Suprapubic skin (tissue), 4 donors: ENCODE data around the gene RBMS1. TPM values are rescaled to one million over a fixed set of nuclear protein-coding genes. Genes with fewer than 3 reads are reported as not detected.
"Not testable (repeated sequence)": the region's sequence is repeated elsewhere in the genome, so short reads cannot be mapped to it uniquely, and the experiment has no call there.

Experiments
- DNase-seq, 2 donors: peaks; one replicate each; pipeline ENCODE4 v3.0.0-alpha.2; 2019; ENCODE audit warnings: low spot score in 2 of 2
- H3K27ac ChIP-seq: fragments of 200-600 bp; sonication (generic); one replicate; pipeline ENCODE4 v1.5.1; 2019
- H3K27me3 ChIP-seq: fragments of 200-600 bp; sonication (generic); one replicate; pipeline ENCODE4 v1.5.1; 2019
- H3K36me3 ChIP-seq: fragments of 200-600 bp; sonication (generic); one replicate; pipeline ENCODE4 v1.5.1; 2019
- H3K4me1 ChIP-seq: fragments of 200-600 bp; sonication (generic); one replicate; pipeline ENCODE4 v1.5.1; 2019
- H3K4me3 ChIP-seq: fragments of 200-600 bp; sonication (generic); one replicate; pipeline ENCODE4 v1.5.1; 2019; ENCODE audit warnings: mild to moderate bottlenecking
- H3K9me3 ChIP-seq: fragments of 200-600 bp; sonication (generic); one replicate; pipeline ENCODE4 v1.5.1; 2019
- EP300 ChIP-seq: sonication (generic); formaldehyde crosslinking; IDR thresholded peaks from one replicate; pipeline ENCODE4 v1.6.1; 2017; ENCODE audit warnings: antibody characterized with exemption
- POLR2A ChIP-seq, 2 donors: fragments of 450-650 bp; IDR thresholded peaks; one replicate each; pipeline ENCODE4 v1.6.1; 2017; ENCODE audit warnings: antibody characterized with exemption in 2 of 2, mild to moderate bottlenecking in 2 of 2, moderate library complexity in 2 of 2
- POLR2AphosphoS5 ChIP-seq, 3 donors: sonication (generic); formaldehyde crosslinking; IDR thresholded peaks; one replicate each; pipeline ENCODE4 v1.6.1; 2017; ENCODE audit warnings: antibody characterized with exemption in 3 of 3
- WGBS: methylation state at CpG from one replicate; pipeline ENCODE4 v1.1.5; 2018; 5-methylcytosine and 5-hydroxymethylcytosine counted together
- total RNA-seq, 4 donors: library from RNA; depleted of rRNA; stranded (reverse); fragments of >200 nt; gene quantifications; one replicate each; pipeline ENCODE4 v1.1.0, GENCODE V29; 2016
- TF ChIP-seq, protein P1 (sequence below), 2 donors: fragments of 200-600 bp in 1 of 2; fragments of 450-650 bp in 1 of 2; sonication (generic) in 1 of 2; IDR thresholded peaks; one replicate each; pipeline ENCODE4 v1.5.1; 2016 to 2019; ENCODE audit warnings: antibody characterized with exemption in 2 of 2, mild to moderate bottlenecking in 1 of 2, moderate library complexity in 1 of 2

The RBMS1 gene
- total RNA-seq, 4 donors from 2014 or later: 55.7 to 92.2 (median 62.2) TPM

DNA sequence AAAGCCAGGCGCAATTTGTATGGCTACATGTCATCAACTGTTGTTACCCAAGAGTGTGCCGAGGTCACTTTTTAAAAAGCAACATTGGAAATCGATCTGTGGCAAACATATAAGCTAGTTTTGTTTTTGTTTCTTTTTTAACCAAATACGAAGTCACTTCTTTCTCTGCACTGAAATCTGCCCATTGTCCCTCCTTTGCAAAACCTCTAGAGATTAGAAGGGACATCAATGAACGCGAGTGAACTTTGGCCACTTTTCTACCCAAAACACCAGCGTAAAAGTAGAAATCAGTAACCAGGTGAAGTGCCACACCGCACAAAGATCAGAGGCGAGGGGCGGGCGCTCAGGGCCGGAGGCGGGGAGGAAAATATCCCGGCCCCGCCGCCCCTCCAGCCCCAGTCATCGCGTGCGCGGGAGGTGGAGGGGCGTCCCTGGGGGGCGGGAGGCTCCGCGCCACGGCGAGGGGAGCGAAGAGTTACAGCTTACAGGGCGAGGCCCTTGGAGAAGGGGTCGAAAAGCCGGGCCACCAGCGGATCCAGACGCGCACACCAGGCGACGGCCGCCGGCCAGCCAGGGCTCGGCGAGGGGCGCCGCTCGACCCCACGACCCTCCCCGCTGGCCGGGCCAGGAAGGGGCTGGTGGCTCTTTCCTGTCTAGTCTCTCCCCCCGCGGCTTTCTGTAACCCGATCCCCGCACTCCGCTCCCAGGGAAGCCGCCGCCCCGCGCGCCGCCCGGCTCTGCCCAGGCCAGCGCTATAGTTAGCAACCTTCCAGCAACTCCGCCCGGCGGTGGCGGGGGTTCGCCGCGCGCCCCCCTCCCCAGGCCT, 993 bp downstream of the RBMS1 start:
- Histone ChIP-seq H3K4me1 (peaks cover 33% of the 10 kb centered on the region), H3K9me3 (no peaks in the 10 kb centered on the region), H3K27me3 (no peaks in the 10 kb centered on the region), H3K27ac (peak overlapping the region; percentile 99), H3K4me3 (peak overlapping the region; percentile 97), H3K36me3 (no peaks in the 10 kb centered on the region)
- WGBS: 2% methylated on average over 35 of the region's 66 CpGs
- TF ChIP-seq POLR2A (IDR thresholded peaks at IDR 0.05): no peak
- peak; percentile 84 to 86 for DNase-seq

DNA sequence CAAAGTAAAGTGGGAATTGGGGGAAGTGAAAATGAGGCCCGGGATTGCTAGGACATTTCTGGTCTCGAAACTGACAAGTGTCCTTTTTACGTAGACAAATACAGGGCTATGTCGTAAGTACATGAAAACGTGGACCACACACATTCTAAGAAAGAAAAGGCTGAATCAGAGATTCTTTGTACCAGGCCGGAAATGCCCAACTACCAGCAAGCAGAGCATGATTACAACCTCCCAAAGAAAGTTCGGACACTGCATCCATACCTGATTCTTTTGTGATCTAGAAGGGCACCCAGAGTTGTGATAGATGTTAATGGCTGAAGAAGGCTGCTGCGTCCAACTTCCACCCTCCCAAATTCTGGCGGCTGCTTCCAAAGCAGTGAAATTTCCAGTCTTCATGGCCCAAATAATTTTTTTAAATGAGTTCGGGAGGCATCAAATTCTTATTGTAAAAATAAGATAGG, 1.7 kb downstream of the RBMS1 start:
- Histone ChIP-seq H3K27ac (peak overlapping the region; percentile 99), H3K36me3 (no peaks in the 10 kb centered on the region), H3K4me1 (peaks cover 33% of the 10 kb centered on the region), H3K4me3 (peak overlapping the region; percentile 97), H3K9me3 (no peaks in the 10 kb centered on the region), H3K27me3 (no peaks in the 10 kb centered on the region)
- 7% methylated on average over 10 of the region's 10 CpGs for WGBS
- no peak for DNase-seq
- TF ChIP-seq, protein P1, sequence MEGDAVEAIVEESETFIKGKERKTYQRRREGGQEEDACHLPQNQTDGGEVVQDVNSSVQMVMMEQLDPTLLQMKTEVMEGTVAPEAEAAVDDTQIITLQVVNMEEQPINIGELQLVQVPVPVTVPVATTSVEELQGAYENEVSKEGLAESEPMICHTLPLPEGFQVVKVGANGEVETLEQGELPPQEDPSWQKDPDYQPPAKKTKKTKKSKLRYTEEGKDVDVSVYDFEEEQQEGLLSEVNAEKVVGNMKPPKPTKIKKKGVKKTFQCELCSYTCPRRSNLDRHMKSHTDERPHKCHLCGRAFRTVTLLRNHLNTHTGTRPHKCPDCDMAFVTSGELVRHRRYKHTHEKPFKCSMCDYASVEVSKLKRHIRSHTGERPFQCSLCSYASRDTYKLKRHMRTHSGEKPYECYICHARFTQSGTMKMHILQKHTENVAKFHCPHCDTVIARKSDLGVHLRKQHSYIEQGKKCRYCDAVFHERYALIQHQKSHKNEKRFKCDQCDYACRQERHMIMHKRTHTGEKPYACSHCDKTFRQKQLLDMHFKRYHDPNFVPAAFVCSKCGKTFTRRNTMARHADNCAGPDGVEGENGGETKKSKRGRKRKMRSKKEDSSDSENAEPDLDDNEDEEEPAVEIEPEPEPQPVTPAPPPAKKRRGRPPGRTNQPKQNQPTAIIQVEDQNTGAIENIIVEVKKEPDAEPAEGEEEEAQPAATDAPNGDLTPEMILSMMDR (IDR thresholded peaks at IDR 0.05): no peak
- peak in 1 of 3 donors; percentile 24 for TF ChIP-seq POLR2AphosphoS5 (IDR thresholded peaks at IDR 0.05)

DNA sequence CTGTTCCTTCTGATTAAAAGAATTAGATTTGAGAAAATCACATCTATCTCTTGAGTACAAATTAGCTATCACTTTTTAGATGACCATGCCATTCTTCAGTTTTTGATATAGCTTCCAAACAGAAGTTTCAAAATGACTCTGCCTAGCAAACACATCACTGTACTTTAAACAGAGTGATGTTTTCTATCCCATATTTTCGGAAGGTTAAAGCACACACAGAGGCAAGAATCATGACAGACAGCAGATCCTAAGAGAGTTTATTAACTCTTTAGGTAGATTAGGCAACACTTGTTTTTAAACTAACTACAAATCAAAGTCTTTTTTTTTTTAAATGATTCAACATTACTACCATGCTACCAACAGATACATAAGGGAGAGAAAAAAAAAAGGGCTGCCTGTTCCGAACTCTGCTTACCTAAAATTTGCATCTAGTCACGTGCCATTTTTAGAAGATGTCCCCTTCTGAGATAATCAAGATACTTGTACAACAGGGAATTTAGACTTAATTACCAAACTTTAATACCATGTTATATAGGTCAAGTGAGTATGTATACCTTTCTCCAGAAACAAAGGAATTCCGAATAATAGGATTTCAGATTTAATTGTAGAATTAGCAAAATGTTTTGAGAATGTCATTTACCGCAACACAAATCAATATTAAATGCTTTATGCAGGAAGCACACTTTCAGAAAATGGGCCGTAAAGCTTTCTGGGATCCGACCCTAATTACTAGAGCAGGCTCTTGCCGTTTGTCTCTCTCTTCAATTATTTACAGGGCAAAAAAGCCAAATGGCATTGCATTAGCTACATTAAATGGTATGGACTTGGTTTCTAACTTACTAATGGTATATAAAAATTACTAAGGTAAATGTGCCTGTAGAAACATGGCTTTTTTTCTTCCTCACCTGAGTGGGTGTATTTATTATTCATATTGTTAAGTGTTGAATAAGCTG, 2.6 kb downstream of the RBMS1 start:
- 38% methylated on average over 8 of the region's 8 CpGs for WGBS

GRCh38 chr2:160489111-160489510, 4.5 kb downstream of the RBMS1 start:
- TF ChIP-seq POLR2AphosphoS5 (IDR thresholded peaks at IDR 0.05) (no peak), POLR2A (IDR thresholded peaks at IDR 0.05) (no peak)
- TF ChIP-seq, protein P1 (IDR thresholded peaks at IDR 0.05): no peak
- WGBS: 93% methylated on average over 1 of the region's 1 CpG
- H3K27me3 ChIP-seq: no peaks in the 10 kb centered on the region
- DNase-seq: no peak
- no peaks in the 10 kb centered on the region for H3K9me3 ChIP-seq
- H3K4me1 ChIP-seq: peaks cover 33% of the 10 kb centered on the region
- no peaks in the 10 kb centered on the region for H3K36me3 ChIP-seq
- H3K4me3 ChIP-seq: no peak overlapping the region
- H3K27ac ChIP-seq: no peak overlapping the region

More for the DNA sequence above, 2.6 kb downstream of the RBMS1 start:
- Histone ChIP-seq H3K27ac (peak overlapping the region; percentile 99), H3K4me3 (peak overlapping the region; percentile 97), H3K9me3 (no peaks in the 10 kb centered on the region), H3K36me3 (no peaks in the 10 kb centered on the region), H3K4me1 (peaks cover 33% of the 10 kb centered on the region), H3K27me3 (no peaks in the 10 kb centered on the region)
- TF ChIP-seq, protein P1 (IDR thresholded peaks at IDR 0.05): no peak
- TF ChIP-seq EP300: no peak
- TF ChIP-seq POLR2A (IDR thresholded peaks at IDR 0.05): no peak
- TF ChIP-seq POLR2AphosphoS5 (IDR thresholded peaks at IDR 0.05): no peak
- no peak for DNase-seq

DNA sequence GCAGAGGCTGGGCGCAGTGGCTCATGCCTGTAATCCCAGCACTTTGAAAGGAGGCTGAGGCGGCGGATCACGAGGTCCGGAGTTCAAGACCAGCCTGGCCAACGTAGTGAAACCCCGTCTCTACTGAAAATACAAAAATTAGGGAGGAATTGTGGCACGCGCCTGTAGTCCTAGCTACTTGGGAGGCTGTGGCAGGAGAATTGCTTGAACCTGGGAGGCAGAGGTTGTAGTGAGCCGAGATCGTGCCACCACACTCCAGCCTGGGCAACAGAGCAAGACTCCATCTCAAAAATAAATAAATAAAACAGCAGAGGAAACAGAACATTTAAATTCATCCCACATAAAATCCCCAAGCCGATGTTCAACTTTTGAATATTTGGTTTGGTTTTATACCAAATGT, 5.3 kb downstream of the RBMS1 start:
- 91% methylated on average over 12 of the region's 12 CpGs for WGBS
- H3K4me1 ChIP-seq: peaks cover 33% of the 10 kb centered on the region
- not testable (repeated sequence) for H3K27ac ChIP-seq, H3K27me3 ChIP-seq, H3K4me3 ChIP-seq, DNase-seq, H3K36me3 ChIP-seq, H3K9me3 ChIP-seq

DNA sequence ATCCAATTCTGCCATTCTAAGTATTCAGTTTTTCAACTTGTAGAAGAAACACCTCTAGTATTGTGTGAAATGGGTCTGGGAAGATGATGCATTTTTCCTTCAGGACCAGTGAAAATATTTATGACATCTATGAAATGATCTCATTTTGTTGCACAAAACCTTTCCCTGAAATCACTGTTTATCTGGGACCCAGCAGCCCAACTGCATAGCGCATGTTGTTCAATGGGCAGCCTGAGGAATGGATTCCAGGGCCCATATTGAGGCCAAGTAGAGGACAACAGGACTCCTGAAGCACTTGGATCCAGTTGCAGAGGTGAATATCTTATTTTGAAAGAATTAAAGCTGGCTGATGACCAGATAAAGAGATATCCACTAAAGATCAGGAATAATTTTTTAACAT, 7.3 kb downstream of the RBMS1 start:
- WGBS: 91% methylated on average over 1 of the region's 1 CpG
- Histone ChIP-seq H3K4me1 (peaks cover 32% of the 10 kb centered on the region), H3K27me3 (no peaks in the 10 kb centered on the region), H3K27ac (no peak overlapping the region), H3K4me3 (no peak overlapping the region), H3K36me3 (no peaks in the 10 kb centered on the region), H3K9me3 (no peaks in the 10 kb centered on the region)
- no peak for DNase-seq
- TF ChIP-seq POLR2A (IDR thresholded peaks at IDR 0.05) (no peak), POLR2AphosphoS5 (IDR thresholded peaks at IDR 0.05) (no peak), EP300 (no peak)
- TF ChIP-seq, protein P1 (IDR thresholded peaks at IDR 0.05): no peak
